HepG2 (cell line): ENCODE data around the gene LOXL3. TPM values are rescaled to one million over a fixed set of nuclear protein-coding genes. Genes with fewer than 3 reads are reported as not detected.

Source experiments
- CENPX ChIP-seq: sonication (generic); formaldehyde crosslinking; IDR thresholded peaks from 2 replicates; pipeline ENCODE4 v1.9.0; 2021; ENCODE audit warnings: mild to moderate bottlenecking, missing genetic modification reagents, moderate library complexity
- GFI1 ChIP-seq: sonication (generic); formaldehyde crosslinking; IDR thresholded peaks from 2 replicates; pipeline ENCODE4 v1.5.0; 2020; ENCODE audit warnings: missing genetic modification reagents, mild to moderate bottlenecking, borderline replicate concordance
- GZF1 ChIP-seq: sonication (generic); formaldehyde crosslinking; IDR thresholded peaks from 2 replicates; pipeline ENCODE4 v1.5.1; 2020; ENCODE audit warnings: mild to moderate bottlenecking, missing genetic modification reagents
- HDAC2 ChIP-seq: sonication (generic); formaldehyde crosslinking; IDR thresholded peaks from 2 replicates; pipeline ENCODE4 v1.4.0; 2020; ENCODE audit warnings: missing genetic modification reagents
- HOMEZ ChIP-seq: IDR thresholded peaks from 2 replicates; pipeline ENCODE4 v1.6.1; 2016; ENCODE audit warnings: low read depth
- KLF15 ChIP-seq: sonication (generic); formaldehyde crosslinking; IDR thresholded peaks from 2 replicates; pipeline ENCODE4 v1.8.1; 2023; ENCODE audit warnings: borderline replicate concordance, mild to moderate bottlenecking, inconsistent platforms, missing genetic modification reagents, mixed read lengths
- MTF2 ChIP-seq: sonication (generic); formaldehyde crosslinking; IDR thresholded peaks from 2 replicates; pipeline ENCODE4 v1.5.0; 2020; ENCODE audit warnings: missing genetic modification reagents, borderline replicate concordance
- NFIB ChIP-seq: sonication (generic); formaldehyde crosslinking; IDR thresholded peaks from 2 replicates; pipeline ENCODE4 v1.9.0; 2021; ENCODE audit warnings: missing genetic modification reagents, mild to moderate bottlenecking, borderline replicate concordance
- PAXIP1 ChIP-seq: sonication (generic); formaldehyde crosslinking; conservative IDR thresholded peaks from 2 replicates; pipeline ENCODE4 v1.4.0; 2020; ENCODE audit warnings: mild to moderate bottlenecking, missing genetic modification reagents, moderate library complexity
- PHF8 ChIP-seq: sonication (generic); formaldehyde crosslinking; IDR thresholded peaks from 2 replicates; pipeline ENCODE4 v1.5.0; 2020; ENCODE audit warnings: missing genetic modification reagents
- RARG ChIP-seq: sonication (generic); formaldehyde crosslinking; IDR thresholded peaks from 2 replicates; pipeline ENCODE4 v1.4.0; 2020; ENCODE audit warnings: low read depth, mild to moderate bottlenecking, missing genetic modification reagents
- SATB2 ChIP-seq: sonication (generic); formaldehyde crosslinking; IDR thresholded peaks from 2 replicates; pipeline ENCODE4 v1.5.0; 2020; ENCODE audit warnings: missing genetic modification reagents
- SRF ChIP-seq: IDR thresholded peaks from 2 replicates; pipeline ENCODE4 v1.6.1; 2011; ENCODE audit warnings: mild to moderate bottlenecking, low read depth, low read length, moderate library complexity
- TFDP1 ChIP-seq: IDR thresholded peaks from 2 replicates; pipeline ENCODE4 v1.6.1; 2016; ENCODE audit warnings: missing compliant biosample characterization, missing genetic modification reagents, borderline replicate concordance
- ZBTB25 ChIP-seq: IDR thresholded peaks from 2 replicates; pipeline ENCODE4 v1.6.1; 2018; ENCODE audit warnings: missing genetic modification reagents
- ZFYVE20 ChIP-seq: sonication (generic); formaldehyde crosslinking; IDR thresholded peaks from 2 replicates; pipeline ENCODE4 v1.8.0; 2023; ENCODE audit warnings: low read depth, mild to moderate bottlenecking, moderate library complexity, missing genetic modification reagents, borderline replicate concordance
- ZNF34 ChIP-seq: sonication (generic); formaldehyde crosslinking; IDR thresholded peaks from 2 replicates; pipeline ENCODE4 v1.4.0; 2020; ENCODE audit warnings: mild to moderate bottlenecking, missing genetic modification reagents, borderline replicate concordance
- ZNF501 ChIP-seq: sonication (generic); formaldehyde crosslinking; IDR thresholded peaks from 2 replicates; pipeline ENCODE4 v1.5.1; 2020; ENCODE audit warnings: mild to moderate bottlenecking, moderate library complexity, missing genetic modification reagents
- ZNF530 ChIP-seq: sonication (generic); formaldehyde crosslinking; IDR thresholded peaks from 2 replicates; pipeline ENCODE4 v1.5.0; 2020; ENCODE audit warnings: low read depth, mild to moderate bottlenecking, missing genetic modification reagents
- ZNF616 ChIP-seq: sonication (generic); formaldehyde crosslinking; IDR thresholded peaks from 2 replicates; pipeline ENCODE4 v1.5.0; 2020; ENCODE audit warnings: low read depth, mild to moderate bottlenecking, missing genetic modification reagents
- ZNF75D ChIP-seq: sonication (generic); formaldehyde crosslinking; IDR thresholded peaks from 2 replicates; pipeline ENCODE4 v1.8.1; 2023; ENCODE audit warnings: missing genetic modification reagents, mild to moderate bottlenecking, borderline replicate concordance
- polyA plus RNA-seq, 8 experiments: library from polyadenylated mRNA; depleted of rRNA in 3 of 8; stranded (reverse) in 7 of 8; unstranded in 1 of 8; fragments of >200 nt; fragmentation: Illumina TruSeq in 4 of 8; extraction: Trizol in 4 of 8; gene quantifications; 2 replicates each; pipeline versions ENCODE4 v1.2.1 to v1.2.3, GENCODE V29; 2011 to 2016; ENCODE audit warnings: low read depth in 4 of 8, missing spikeins in 1 of 8, mixed read lengths in 1 of 8; ENCODE audit not compliant: insufficient read depth in 1 of 8
- total RNA-seq, 5 experiments: library from RNA; depleted of rRNA; stranded (reverse); fragments of >200 nt; fragmentation: Illumina TruSeq; extraction: Trizol; gene quantifications; 2 replicates each; pipeline ENCODE4 v1.2.3, GENCODE V29; 2016; ENCODE audit warnings: low read depth in 1 of 5

Gene LOXL3
- total and polyA plus RNA-seq, 2 of the 13 experiments (the other 11 are each of a cell fraction or from before 2014, with no cell fraction given), result 0.55 to 6.5 TPM

- TF ChIP-seq TFDP1 (CRISPR knock-in tag) (no peak), GZF1 (CRISPR knock-in tag) (0 out of 2 replicates have a peak, but pooled peaks have one; percentile 39), PHF8 (peak; percentile 19), RARG (CRISPR knock-in tag) (no peak), ZFYVE20 (CRISPR knock-in tag) (0 out of 2 replicates have a peak, but pooled peaks have one; percentile 51), ZNF34 (CRISPR knock-in tag) (0 out of 2 replicates have a peak, but pooled peaks have one; percentile 66), SATB2 (CRISPR knock-in tag) (0 out of 2 replicates have a peak, but pooled peaks have one; percentile 40), ZNF75D (CRISPR knock-in tag) (0 out of 2 replicates have a peak, but pooled peaks have one; percentile 84), KLF15 (CRISPR knock-in tag) (no peak), ZBTB25 (no peak), NFIB (CRISPR knock-in tag) (0 out of 2 replicates have a peak, but pooled peaks have one; percentile 34), CENPX (CRISPR knock-in tag) (no peak), ZNF501 (CRISPR knock-in tag) (peak; percentile 10; the same call in 1 of the 2 replicates), ZNF530 (CRISPR knock-in tag) (0 out of 2 replicates have a peak, but pooled peaks have one; percentile 53), SRF (no peak), GFI1 (0 out of 2 replicates have a peak, but pooled peaks have one; percentile 42), HDAC2 (CRISPR knock-in tag) (0 out of 2 replicates have a peak, but pooled peaks have one; percentile 23), HOMEZ (CRISPR knock-in tag) (no peak), MTF2 (CRISPR knock-in tag) (0 out of 2 replicates have a peak, but pooled peaks have one; percentile 45), PAXIP1 (no peak), ZNF616 (CRISPR knock-in tag) (0 out of 2 replicates have a peak, but pooled peaks have one; percentile 83)
Observed at GRCh38 chr2:74497777-74498499, 55.8 kb downstream of the LOXL3 start (continued).
